ENCODE data around the gene WWP2. TPM values are rescaled to one million over a fixed set of nuclear protein-coding genes. Genes with fewer than 3 reads are reported as not detected.

WWP2 gene
- polyA plus RNA-seq, 1 donor from 2014 or later: 11.9 TPM

DNA sequence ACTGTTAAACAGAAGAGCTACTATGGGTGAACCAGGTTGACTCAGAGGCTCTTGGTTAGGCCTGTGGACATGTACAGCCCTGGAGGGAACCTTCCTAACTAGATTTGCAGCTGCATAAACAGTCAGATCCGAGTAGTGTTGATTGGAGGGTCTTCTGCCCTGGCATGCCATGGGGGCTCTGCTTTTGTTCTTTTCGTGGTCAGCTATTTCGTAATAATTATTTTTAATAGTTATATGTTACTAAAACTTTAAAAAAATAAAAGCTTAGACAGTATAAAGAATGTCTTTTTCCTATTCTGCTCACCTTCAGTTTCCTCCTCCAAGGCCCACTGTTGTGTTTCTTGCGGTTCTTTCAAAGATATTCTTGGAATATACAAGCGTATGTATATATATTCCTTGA is 121.6 kb downstream of the WWP2 start:
- no peaks in the 10 kb centered on the region for H3K9me3 ChIP-seq (ENCODE audit: low read length)

DNA sequence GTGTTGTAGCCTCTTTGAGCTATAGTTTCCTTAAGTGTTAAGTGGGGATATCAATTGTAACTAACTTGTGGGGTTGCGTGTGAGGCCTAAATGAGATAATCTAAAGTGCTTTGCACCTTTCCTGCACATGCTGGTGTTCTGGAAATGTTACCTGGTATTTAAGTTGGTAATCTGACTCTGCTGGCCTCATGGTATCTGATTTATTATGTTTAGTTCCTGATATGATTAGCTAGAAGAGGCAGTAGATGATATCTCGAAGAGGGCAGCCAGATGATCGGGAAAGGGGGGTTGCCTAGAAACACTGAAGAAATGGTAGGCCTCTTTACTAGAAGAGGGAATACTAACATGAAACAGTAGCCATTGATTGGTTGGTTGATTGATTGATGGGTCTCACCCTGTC is 123.6 kb downstream of the WWP2 start:
- Histone ChIP-seq H3K4me3 (ENCODE audit: low read length) (no peak overlapping the region), H3K9me2 (ENCODE audit: insufficient read depth, low read length) (no peaks in the 10 kb centered on the region), H3K4me2 (ENCODE audit: low read length) (no peak overlapping the region), H3K79me2 (replicated peaks; ENCODE audit: insufficient read depth, low read length) (no peaks in the 10 kb centered on the region), H3K9me3 (ENCODE audit: low read length) (no peaks in the 10 kb centered on the region), H3K36me3 (ENCODE audit: insufficient read depth, low read length) (peaks cover 5% of the 10 kb centered on the region), H3K27ac (ENCODE audit: low read length) (no peak overlapping the region), H2AFZ (ENCODE audit: low read depth, low read length) (no peak overlapping the region), H3F3A (ENCODE audit: insufficient read depth, low read length, poor library complexity, severe bottlenecking) (peaks cover 5% of the 10 kb centered on the region), H3K9ac (ENCODE audit: low read length) (no peak overlapping the region), H4K20me1 (ENCODE audit: insufficient read depth) (no peaks in the 10 kb centered on the region), H3K27me3 (ENCODE audit: insufficient read depth, low read depth, low read length) (no peaks in the 10 kb centered on the region)
- no peak for TF ChIP-seq EP300 (conservative IDR thresholded peaks at IDR 0.05; ENCODE audit: poor library complexity, severe bottlenecking)
- no peak for TF ChIP-seq POLR2AphosphoS5 (IDR thresholded peaks at IDR 0.05)
- TF ChIP-seq TAF1 (IDR thresholded peaks at IDR 0.05; ENCODE audit: low read depth): no peak
- no peak for TF ChIP-seq RAD21 (conservative IDR thresholded peaks at IDR 0.05)
- no peak for TF ChIP-seq EZH2 (IDR thresholded peaks at IDR 0.05; ENCODE audit: borderline replicate concordance, insufficient read depth, low read length, poor library complexity, severe bottlenecking)
- TF ChIP-seq, protein P1, sequence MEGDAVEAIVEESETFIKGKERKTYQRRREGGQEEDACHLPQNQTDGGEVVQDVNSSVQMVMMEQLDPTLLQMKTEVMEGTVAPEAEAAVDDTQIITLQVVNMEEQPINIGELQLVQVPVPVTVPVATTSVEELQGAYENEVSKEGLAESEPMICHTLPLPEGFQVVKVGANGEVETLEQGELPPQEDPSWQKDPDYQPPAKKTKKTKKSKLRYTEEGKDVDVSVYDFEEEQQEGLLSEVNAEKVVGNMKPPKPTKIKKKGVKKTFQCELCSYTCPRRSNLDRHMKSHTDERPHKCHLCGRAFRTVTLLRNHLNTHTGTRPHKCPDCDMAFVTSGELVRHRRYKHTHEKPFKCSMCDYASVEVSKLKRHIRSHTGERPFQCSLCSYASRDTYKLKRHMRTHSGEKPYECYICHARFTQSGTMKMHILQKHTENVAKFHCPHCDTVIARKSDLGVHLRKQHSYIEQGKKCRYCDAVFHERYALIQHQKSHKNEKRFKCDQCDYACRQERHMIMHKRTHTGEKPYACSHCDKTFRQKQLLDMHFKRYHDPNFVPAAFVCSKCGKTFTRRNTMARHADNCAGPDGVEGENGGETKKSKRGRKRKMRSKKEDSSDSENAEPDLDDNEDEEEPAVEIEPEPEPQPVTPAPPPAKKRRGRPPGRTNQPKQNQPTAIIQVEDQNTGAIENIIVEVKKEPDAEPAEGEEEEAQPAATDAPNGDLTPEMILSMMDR (IDR thresholded peaks at IDR 0.05; ENCODE audit: poor library complexity, severe bottlenecking): no peak
- no peak for TF ChIP-seq MXI1 (conservative IDR thresholded peaks at IDR 0.05; ENCODE audit: poor library complexity, severe bottlenecking)
- TF ChIP-seq SMC3 (conservative IDR thresholded peaks at IDR 0.05; ENCODE audit: poor library complexity): no peak
- TF ChIP-seq, protein P2, sequence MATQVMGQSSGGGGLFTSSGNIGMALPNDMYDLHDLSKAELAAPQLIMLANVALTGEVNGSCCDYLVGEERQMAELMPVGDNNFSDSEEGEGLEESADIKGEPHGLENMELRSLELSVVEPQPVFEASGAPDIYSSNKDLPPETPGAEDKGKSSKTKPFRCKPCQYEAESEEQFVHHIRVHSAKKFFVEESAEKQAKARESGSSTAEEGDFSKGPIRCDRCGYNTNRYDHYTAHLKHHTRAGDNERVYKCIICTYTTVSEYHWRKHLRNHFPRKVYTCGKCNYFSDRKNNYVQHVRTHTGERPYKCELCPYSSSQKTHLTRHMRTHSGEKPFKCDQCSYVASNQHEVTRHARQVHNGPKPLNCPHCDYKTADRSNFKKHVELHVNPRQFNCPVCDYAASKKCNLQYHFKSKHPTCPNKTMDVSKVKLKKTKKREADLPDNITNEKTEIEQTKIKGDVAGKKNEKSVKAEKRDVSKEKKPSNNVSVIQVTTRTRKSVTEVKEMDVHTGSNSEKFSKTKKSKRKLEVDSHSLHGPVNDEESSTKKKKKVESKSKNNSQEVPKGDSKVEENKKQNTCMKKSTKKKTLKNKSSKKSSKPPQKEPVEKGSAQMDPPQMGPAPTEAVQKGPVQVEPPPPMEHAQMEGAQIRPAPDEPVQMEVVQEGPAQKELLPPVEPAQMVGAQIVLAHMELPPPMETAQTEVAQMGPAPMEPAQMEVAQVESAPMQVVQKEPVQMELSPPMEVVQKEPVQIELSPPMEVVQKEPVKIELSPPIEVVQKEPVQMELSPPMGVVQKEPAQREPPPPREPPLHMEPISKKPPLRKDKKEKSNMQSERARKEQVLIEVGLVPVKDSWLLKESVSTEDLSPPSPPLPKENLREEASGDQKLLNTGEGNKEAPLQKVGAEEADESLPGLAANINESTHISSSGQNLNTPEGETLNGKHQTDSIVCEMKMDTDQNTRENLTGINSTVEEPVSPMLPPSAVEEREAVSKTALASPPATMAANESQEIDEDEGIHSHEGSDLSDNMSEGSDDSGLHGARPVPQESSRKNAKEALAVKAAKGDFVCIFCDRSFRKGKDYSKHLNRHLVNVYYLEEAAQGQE (IDR thresholded peaks at IDR 0.05; ENCODE audit: borderline replicate concordance): no peak

More for the DNA sequence above, 121.6 kb downstream of the WWP2 start:
- H3K27me3 ChIP-seq (ENCODE audit: insufficient read depth, low read depth, low read length): no peaks in the 10 kb centered on the region
- H3K36me3 ChIP-seq (ENCODE audit: insufficient read depth, low read length): peaks cover 5% of the 10 kb centered on the region
- H3F3A ChIP-seq (ENCODE audit: insufficient read depth, low read length, poor library complexity, severe bottlenecking): no peaks in the 10 kb centered on the region
- H3K4me2 ChIP-seq (ENCODE audit: low read length): no peak overlapping the region
- no peak overlapping the region for H3K4me3 ChIP-seq (ENCODE audit: low read length)
- H3K27ac ChIP-seq (ENCODE audit: low read length): no peak overlapping the region
- TF ChIP-seq EZH2 (IDR thresholded peaks at IDR 0.05; ENCODE audit: borderline replicate concordance, insufficient read depth, low read length, poor library complexity, severe bottlenecking): no peak
- TF ChIP-seq, protein P1 (IDR thresholded peaks at IDR 0.05; ENCODE audit: poor library complexity, severe bottlenecking): no peak
- no peak for TF ChIP-seq MXI1 (conservative IDR thresholded peaks at IDR 0.05; ENCODE audit: poor library complexity, severe bottlenecking)
- no peak for TF ChIP-seq SMC3 (conservative IDR thresholded peaks at IDR 0.05; ENCODE audit: poor library complexity)
- no peak for TF ChIP-seq EP300 (conservative IDR thresholded peaks at IDR 0.05; ENCODE audit: poor library complexity, severe bottlenecking)
- TF ChIP-seq TAF1 (IDR thresholded peaks at IDR 0.05; ENCODE audit: low read depth): no peak
- TF ChIP-seq RAD21 (conservative IDR thresholded peaks at IDR 0.05): no peak
- TF ChIP-seq, protein P2 (IDR thresholded peaks at IDR 0.05; ENCODE audit: borderline replicate concordance): no peak
- no peak for TF ChIP-seq POLR2AphosphoS5 (IDR thresholded peaks at IDR 0.05)
- H3K9ac ChIP-seq (ENCODE audit: low read length): no peak overlapping the region
- H4K20me1 ChIP-seq (ENCODE audit: insufficient read depth): no peaks in the 10 kb centered on the region
- H2AFZ ChIP-seq (ENCODE audit: low read depth, low read length): no peak overlapping the region
- H3K79me2 ChIP-seq (replicated peaks; ENCODE audit: insufficient read depth, low read length): no peaks in the 10 kb centered on the region
- H3K9me2 ChIP-seq (ENCODE audit: insufficient read depth, low read length): no peaks in the 10 kb centered on the region
